Heart left ventricle (tissue), 13 donors: ENCODE measurements around the gene ADGRD1.

Experiments used
- POLR2A ChIP-seq, 2 donors: fragments of 450-650 bp; IDR thresholded peaks; one replicate each; pipeline ENCODE4 v1.6.1; 2017; ENCODE audit warnings: antibody characterized with exemption in 2 of 2, mild to moderate bottlenecking in 2 of 2, moderate library complexity in 2 of 2
- TF ChIP-seq, protein P1 (sequence below), 12 donors: fragments of 200-600 bp; sonication (generic) in 4 of 12; IDR thresholded peaks; one replicate each; pipeline versions ENCODE4 v1.5.0 to v1.8.0; 2018 to 2022; ENCODE audit warnings: antibody characterized with exemption in 12 of 12, mild to moderate bottlenecking in 5 of 12
- donor health status: ischemic (EF 13 %, LVEDD 7.1; RV severe dilation, severe dysfunction).
- donor health status: DM: no; HTN: yes; CAD: no.
- donor health status: DM: no; HTN: no; CAD: no.
- donor health status: ischemic (EF 25% LVEDD 6.9; RV normal size, moderate dysfunction).
- donor health status: ischemic (EF 25% LVEDD 5.7; RV mildly dilated, moderate dysfunction).
- donor health status: ischemic (EF 35%, LVEDD 5.7; RV mildly dilated, moderate dysfunction).
- donor health status: nonischemic (EF 11% LVEDD 7.7; RV severe dilation, severe dysfunction).
- donor health status: DM: yes; HTN: yes; CAD: no.
- donor health status: PGD.
- donor health status: ischemic (EF 29% LVEDD 5.4; RV normal size, mild dysfunction).
- donor health status: nonischemic (EF 23%, LVEDD 6.1; RV moderate dilation, normal function).

DNA sequence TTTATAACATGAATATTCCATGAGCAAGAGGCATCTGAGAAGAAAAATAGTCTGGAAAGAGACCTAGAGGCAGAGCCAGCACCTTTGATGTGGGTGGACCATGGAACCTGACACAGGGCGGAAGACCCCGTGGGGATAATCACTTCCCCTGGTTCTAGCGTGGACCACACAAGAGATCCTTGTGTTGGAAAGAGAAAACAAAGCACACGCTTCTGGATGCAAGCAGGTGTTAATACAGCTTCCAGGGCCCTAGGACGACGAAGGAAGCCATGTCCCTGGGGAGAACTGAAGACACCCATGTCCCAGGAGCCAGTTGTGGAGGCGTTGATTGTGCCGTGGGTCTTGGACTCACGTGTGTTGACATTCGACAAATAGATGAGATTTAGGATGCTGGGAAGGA lies 102.9 kb downstream of the ADGRD1 start:
- no peak for TF ChIP-seq POLR2A (IDR thresholded peaks at IDR 0.05)
- TF ChIP-seq, protein P1, sequence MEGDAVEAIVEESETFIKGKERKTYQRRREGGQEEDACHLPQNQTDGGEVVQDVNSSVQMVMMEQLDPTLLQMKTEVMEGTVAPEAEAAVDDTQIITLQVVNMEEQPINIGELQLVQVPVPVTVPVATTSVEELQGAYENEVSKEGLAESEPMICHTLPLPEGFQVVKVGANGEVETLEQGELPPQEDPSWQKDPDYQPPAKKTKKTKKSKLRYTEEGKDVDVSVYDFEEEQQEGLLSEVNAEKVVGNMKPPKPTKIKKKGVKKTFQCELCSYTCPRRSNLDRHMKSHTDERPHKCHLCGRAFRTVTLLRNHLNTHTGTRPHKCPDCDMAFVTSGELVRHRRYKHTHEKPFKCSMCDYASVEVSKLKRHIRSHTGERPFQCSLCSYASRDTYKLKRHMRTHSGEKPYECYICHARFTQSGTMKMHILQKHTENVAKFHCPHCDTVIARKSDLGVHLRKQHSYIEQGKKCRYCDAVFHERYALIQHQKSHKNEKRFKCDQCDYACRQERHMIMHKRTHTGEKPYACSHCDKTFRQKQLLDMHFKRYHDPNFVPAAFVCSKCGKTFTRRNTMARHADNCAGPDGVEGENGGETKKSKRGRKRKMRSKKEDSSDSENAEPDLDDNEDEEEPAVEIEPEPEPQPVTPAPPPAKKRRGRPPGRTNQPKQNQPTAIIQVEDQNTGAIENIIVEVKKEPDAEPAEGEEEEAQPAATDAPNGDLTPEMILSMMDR (IDR thresholded peaks at IDR 0.05): no peak
